IMR-90 (cell line): ENCODE results near the gene PSME4.

Experiments
- BHLHE40 ChIP-seq: fragments of 150-350 bp; IDR thresholded peaks from 2 replicates; pipeline ENCODE4 v1.6.1; 2016; ENCODE audit warnings: mild to moderate bottlenecking, low read depth, low read length
- CEBPB ChIP-seq: IDR thresholded peaks from 2 replicates; pipeline ENCODE4 v1.6.1; 2012; ENCODE audit warnings: low read depth, low read length, improper control_type of control experiment
- CHD1 ChIP-seq: IDR thresholded peaks from 2 replicates; pipeline ENCODE4 v1.6.1; 2012; ENCODE audit warnings: low read depth, low read length, improper control_type of control experiment
- CTCF ChIP-seq: conservative IDR thresholded peaks from 2 replicates; pipeline ENCODE4 v1.5.1; 2012; ENCODE audit warnings: mild to moderate bottlenecking, low read depth, low read length, improper control_type of control experiment
- ELK1 ChIP-seq: fragments of 150-350 bp; IDR thresholded peaks from 2 replicates; pipeline ENCODE4 v1.6.1; 2016; ENCODE audit warnings: low read depth, mild to moderate bottlenecking, low read length, moderate library complexity, borderline replicate concordance
- MAFK ChIP-seq: IDR thresholded peaks from 2 replicates; pipeline ENCODE4 v1.6.1; 2012; ENCODE audit warnings: low read depth, low read length, improper control_type of control experiment
- MXI1 ChIP-seq: IDR thresholded peaks from 2 replicates; pipeline ENCODE4 v1.6.1; 2012; ENCODE audit warnings: low read depth, mild to moderate bottlenecking, low read length, moderate library complexity, borderline replicate concordance
- NFE2L2 ChIP-seq: fragments of 150-350 bp; IDR thresholded peaks from 2 replicates; pipeline ENCODE4 v1.6.1; 2016; ENCODE audit warnings: low read depth, mild to moderate bottlenecking, low read length
- POLR2A ChIP-seq: IDR thresholded peaks from 2 replicates; pipeline ENCODE4 v1.6.1; 2012; ENCODE audit warnings: mild to moderate bottlenecking, low read depth, low read length
- RAD21 ChIP-seq: IDR thresholded peaks from 2 replicates; pipeline ENCODE4 v1.6.1; 2012; ENCODE audit warnings: low read length, improper control_type of control experiment
- RFX5 ChIP-seq: IDR thresholded peaks from 2 replicates; pipeline ENCODE4 v1.8.0; 2012; ENCODE audit warnings: low read depth, mild to moderate bottlenecking, low read length, moderate library complexity
- SMC3 ChIP-seq: fragments of 150-350 bp; IDR thresholded peaks from 2 replicates; pipeline ENCODE4 v1.6.1; 2016; ENCODE audit warnings: low read depth, mild to moderate bottlenecking, antibody characterized with exemption, low read length, moderate library complexity
- USF2 ChIP-seq: fragments of 150-350 bp; IDR thresholded peaks from 2 replicates; pipeline ENCODE4 v1.6.1; 2017; ENCODE audit warnings: mild to moderate bottlenecking, antibody characterized with exemption, low read length, low read depth

GRCh38 chr2:53877556-53877955, 93.2 kb downstream of the PSME4 start:
- no peak for TF ChIP-seq CTCF
- TF ChIP-seq MXI1 = no peak
- no peak for TF ChIP-seq CHD1
- TF ChIP-seq ELK1 = no peak
- TF ChIP-seq CEBPB = no peak
- no peak for TF ChIP-seq RFX5
- no peak for TF ChIP-seq BHLHE40
- TF ChIP-seq POLR2A = no peak
- no peak for TF ChIP-seq RAD21
- no peak for TF ChIP-seq USF2
- no peak for TF ChIP-seq NFE2L2
- peak; percentile 14; the same call in 1 of the 2 replicates for TF ChIP-seq MAFK
- no peak for TF ChIP-seq SMC3
